Fibroblast of lung (primary cell): Measurements from ENCODE around the gene IL17C. TPM values are rescaled to one million over a fixed set of nuclear protein-coding genes. Genes with fewer than 3 reads are reported as not detected.
A peak's percentile ranks its signal among the peaks of the same experiment; 100 is the strongest.

Experiments
- DNase-seq, 2 donors: peaks; one replicate each; pipeline versions ENCODE4 v3.0.0 to v3.0.0-alpha.2; 2010; ENCODE audit warnings: low read depth in 2 of 2
- H2AFZ ChIP-seq: 2 replicates; pipeline ENCODE4 v1.5.1; 2012; ENCODE audit warnings: low read length, control low read depth, inconsistent platforms
- H3K27ac ChIP-seq: 2 replicates; pipeline ENCODE4 v1.5.1; 2011; ENCODE audit warnings: low read length, control low read depth; ENCODE audit not compliant: insufficient read depth
- H3K27me3 ChIP-seq: 2 replicates; pipeline ENCODE4 v1.5.1; 2011; ENCODE audit warnings: mild to moderate bottlenecking, low read length; ENCODE audit not compliant: control insufficient read depth, insufficient read depth
- H3K36me3 ChIP-seq: 2 replicates; pipeline ENCODE4 v1.5.1; 2011; ENCODE audit warnings: low read length; ENCODE audit not compliant: control insufficient read depth, insufficient read depth
- H3K4me1 ChIP-seq: 2 replicates; pipeline ENCODE4 v1.5.1; 2011; ENCODE audit warnings: low read length; ENCODE audit not compliant: control insufficient read depth, insufficient read depth; ENCODE audit errors: extremely low read depth
- H3K4me2 ChIP-seq: 2 replicates; pipeline ENCODE4 v1.5.1; 2011; ENCODE audit warnings: low read length, control low read depth; ENCODE audit not compliant: insufficient read depth; ENCODE audit errors: extremely low read depth
- H3K4me3 ChIP-seq, 4 experiments: fragments of 200-600 bp in 1 of 4; sonication (generic) in 1 of 4; replicated peaks in 1 of 4; 2 replicates each; pipeline ENCODE4 v1.5.1; 2011 to 2016; ENCODE audit warnings: low read length in 4 of 4, low read depth in 3 of 4, mild to moderate bottlenecking in 3 of 4, control low read depth in 2 of 4, inconsistent platforms in 1 of 4, mixed read lengths in 1 of 4; ENCODE audit not compliant: insufficient read depth in 1 of 4; ENCODE audit errors: control extremely low read depth in 1 of 4
- H3K79me2 ChIP-seq: 2 replicates; pipeline ENCODE4 v1.5.1; 2012; ENCODE audit warnings: mild to moderate bottlenecking, low read length, inconsistent platforms; ENCODE audit not compliant: control insufficient read depth, insufficient read depth
- H3K9ac ChIP-seq: 2 replicates; pipeline ENCODE4 v1.5.1; 2011; ENCODE audit warnings: mild to moderate bottlenecking, low read length, control low read depth; ENCODE audit not compliant: insufficient read depth
- H3K9me3 ChIP-seq: 2 replicates; pipeline ENCODE4 v1.5.1; 2012; ENCODE audit warnings: low read depth, low read length; ENCODE audit not compliant: control insufficient read depth, insufficient read depth
- H4K20me1 ChIP-seq: 2 replicates; pipeline ENCODE4 v1.5.1; 2011; ENCODE audit warnings: low read length; ENCODE audit not compliant: control insufficient read depth, insufficient read depth; ENCODE audit errors: extremely low read depth
- EZH2 ChIP-seq: IDR thresholded peaks from 2 replicates; pipeline ENCODE4 v1.5.1; 2012; ENCODE audit warnings: low read length, control low read depth, mild to moderate bottlenecking; ENCODE audit errors: missing control alignments
- polyA plus RNA-seq, 2 donors: library from polyadenylated mRNA; depleted of rRNA in 1 of 2; stranded (reverse) in 1 of 2; unstranded in 1 of 2; fragments of >200 nt; gene quantifications; 2 replicates each; pipeline ENCODE4 v1.2.1, GENCODE V29; 2011 to 2012; ENCODE audit warnings: missing spikeins in 1 of 2
- total RNA-seq: library from RNA; depleted of rRNA; stranded (reverse); fragments of >200 nt; gene quantifications from 2 replicates; pipeline ENCODE4 v1.2.1, GENCODE V29; 2014
- TF ChIP-seq, protein P1 (sequence below), 2 donors: IDR thresholded peaks in 1 of 2; conservative IDR thresholded peaks in 1 of 2; 1 replicate in 1 of 2; 2 replicates in 1 of 2; pipeline ENCODE4 v1.5.1; 2011 to 2012; ENCODE audit warnings: low read length in 2 of 2, control low read depth in 1 of 2, inconsistent platforms in 1 of 2, low read depth in 1 of 2, mild to moderate bottlenecking in 1 of 2

The IL17C gene
- total and polyA plus RNA-seq, 2 donors (not counting 1 experiment from before 2014, with no cell fraction given), result not detected

DNA sequence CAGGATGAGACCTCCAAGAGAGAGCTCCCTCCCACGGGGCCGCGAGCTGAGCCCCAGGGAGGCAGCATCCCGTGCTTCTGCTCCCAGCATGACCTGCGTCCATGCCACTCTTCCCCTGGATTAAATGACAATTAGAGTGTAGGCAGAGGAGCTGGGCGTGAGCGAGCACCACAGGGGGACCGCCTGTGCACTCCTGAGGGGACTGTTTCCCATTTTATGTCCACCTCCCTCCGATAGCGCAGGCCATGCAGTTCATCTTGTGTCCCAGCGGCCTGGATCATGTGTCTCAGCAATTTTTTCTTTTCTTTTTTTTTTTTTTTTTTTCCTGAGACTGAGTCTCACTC is 5.8 kb upstream of the IL17C start:
- no peak for DNase-seq
- H3K27me3 ChIP-seq, result no peaks in the 10 kb centered on the region
- no peak overlapping the region for H3K4me2 ChIP-seq
- no peak overlapping the region for H3K4me3 ChIP-seq
- peaks cover 2% of the 10 kb centered on the region for H3K4me1 ChIP-seq
- no peak overlapping the region for H3K9ac ChIP-seq
- no peak overlapping the region for H2AFZ ChIP-seq
- H3K9me3 ChIP-seq, result no peaks in the 10 kb centered on the region
- H3K27ac ChIP-seq, result no peak overlapping the region
- TF ChIP-seq, protein P1, sequence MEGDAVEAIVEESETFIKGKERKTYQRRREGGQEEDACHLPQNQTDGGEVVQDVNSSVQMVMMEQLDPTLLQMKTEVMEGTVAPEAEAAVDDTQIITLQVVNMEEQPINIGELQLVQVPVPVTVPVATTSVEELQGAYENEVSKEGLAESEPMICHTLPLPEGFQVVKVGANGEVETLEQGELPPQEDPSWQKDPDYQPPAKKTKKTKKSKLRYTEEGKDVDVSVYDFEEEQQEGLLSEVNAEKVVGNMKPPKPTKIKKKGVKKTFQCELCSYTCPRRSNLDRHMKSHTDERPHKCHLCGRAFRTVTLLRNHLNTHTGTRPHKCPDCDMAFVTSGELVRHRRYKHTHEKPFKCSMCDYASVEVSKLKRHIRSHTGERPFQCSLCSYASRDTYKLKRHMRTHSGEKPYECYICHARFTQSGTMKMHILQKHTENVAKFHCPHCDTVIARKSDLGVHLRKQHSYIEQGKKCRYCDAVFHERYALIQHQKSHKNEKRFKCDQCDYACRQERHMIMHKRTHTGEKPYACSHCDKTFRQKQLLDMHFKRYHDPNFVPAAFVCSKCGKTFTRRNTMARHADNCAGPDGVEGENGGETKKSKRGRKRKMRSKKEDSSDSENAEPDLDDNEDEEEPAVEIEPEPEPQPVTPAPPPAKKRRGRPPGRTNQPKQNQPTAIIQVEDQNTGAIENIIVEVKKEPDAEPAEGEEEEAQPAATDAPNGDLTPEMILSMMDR (conservative IDR thresholded peaks at IDR 0.05 in 1 of 2, IDR thresholded peaks at IDR 0.05 in 1 of 2; ENCODE audit: low read depth in 1 of 2, low read length in 2 of 2), result no peak
- TF ChIP-seq EZH2, result no peak
- H3K79me2 ChIP-seq, result no peaks in the 10 kb centered on the region
- H4K20me1 ChIP-seq, result no peaks in the 10 kb centered on the region
- peaks cover 15% of the 10 kb centered on the region for H3K36me3 ChIP-seq

DNA sequence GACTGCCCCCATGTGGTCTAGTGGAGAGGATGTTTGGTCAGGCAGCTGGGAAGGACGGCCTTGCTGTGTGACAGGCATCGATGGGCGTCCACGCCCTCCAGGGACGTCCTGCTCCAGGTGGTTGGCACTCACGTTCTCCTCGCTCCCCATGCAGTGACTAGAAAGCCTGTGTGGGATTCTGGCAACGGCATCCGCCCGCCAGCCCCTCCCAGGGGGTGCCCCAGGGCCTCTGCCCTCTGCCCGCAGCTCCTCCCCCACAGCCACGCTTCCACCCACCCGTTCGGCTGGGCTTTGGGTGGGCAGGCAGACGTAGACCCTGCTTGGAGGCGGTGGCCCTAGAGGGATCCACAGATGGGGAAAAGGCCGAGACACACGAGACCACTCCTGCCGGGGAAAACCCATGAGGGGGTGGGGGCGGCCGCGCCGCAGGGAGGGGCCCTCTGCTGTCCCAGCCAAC is 4.7 kb upstream of the IL17C start:
- Histone ChIP-seq H3K9me3 (no peaks in the 10 kb centered on the region), H2AFZ (no peak overlapping the region), H3K79me2 (no peaks in the 10 kb centered on the region), H3K4me2 (no peak overlapping the region), H3K27me3 (peaks cover 5% of the 10 kb centered on the region), H3K4me1 (peaks cover 2% of the 10 kb centered on the region), H3K4me3 (no peak overlapping the region), H4K20me1 (no peaks in the 10 kb centered on the region), H3K36me3 (peaks cover 13% of the 10 kb centered on the region), H3K27ac (no peak overlapping the region), H3K9ac (no peak overlapping the region)
- TF ChIP-seq EZH2, result no peak
- TF ChIP-seq, protein P1 (conservative IDR thresholded peaks at IDR 0.05 in 1 of 2, IDR thresholded peaks at IDR 0.05 in 1 of 2; ENCODE audit: low read depth in 1 of 2, low read length in 2 of 2), result peak in 1 of 2 donors; percentile 23
- DNase-seq, result no peak

DNA sequence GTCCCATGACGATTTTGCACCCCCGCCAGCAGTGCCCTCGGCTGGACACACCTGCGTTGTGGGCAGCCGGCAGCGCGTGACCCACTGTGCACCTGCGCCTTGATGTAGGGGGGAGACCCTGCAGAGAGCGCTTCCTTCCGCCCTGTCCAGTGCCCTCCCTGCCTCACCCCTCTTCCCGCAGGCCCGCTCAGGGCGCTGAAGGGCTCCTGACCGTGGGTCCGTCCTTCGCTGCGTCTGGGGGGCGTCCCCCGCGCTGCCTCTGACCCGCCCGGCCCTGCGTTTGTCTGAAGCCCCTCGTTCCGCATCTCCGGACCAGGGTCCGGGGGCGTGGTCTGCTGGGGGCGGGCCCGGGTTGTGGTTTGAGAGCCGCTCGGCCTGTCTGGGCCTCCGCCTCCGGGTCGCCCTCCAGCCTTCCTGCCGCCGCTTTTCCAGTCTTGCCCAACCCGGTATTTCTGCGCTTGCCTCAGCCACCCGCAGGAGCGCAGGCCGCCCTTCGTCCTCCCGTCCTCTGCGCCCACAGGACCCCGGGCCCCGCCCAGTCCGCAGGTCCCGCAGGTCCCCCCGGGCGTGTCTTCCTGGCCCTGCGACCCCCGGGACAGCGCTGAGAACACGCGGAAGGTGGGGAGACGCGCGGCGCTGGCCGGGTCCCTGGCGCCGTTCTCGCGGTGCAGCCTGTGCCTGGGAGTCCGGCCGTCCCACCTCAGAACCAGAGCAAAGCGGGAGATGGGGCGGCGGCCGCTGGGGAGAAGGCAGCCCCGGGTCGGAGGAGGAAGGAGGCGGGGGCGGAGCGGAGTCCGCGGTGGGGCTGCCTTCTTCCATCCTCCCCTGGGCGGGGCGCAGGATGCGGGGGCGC is 4.0 kb upstream of the IL17C start:
- no peaks in the 10 kb centered on the region for H3K79me2 ChIP-seq
- H3K9ac ChIP-seq, result peak overlapping the region; percentile 42
- peak; percentile 18 to 50 for DNase-seq
- no peaks in the 10 kb centered on the region for H4K20me1 ChIP-seq
- TF ChIP-seq, protein P1 (conservative IDR thresholded peaks at IDR 0.05 in 1 of 2, IDR thresholded peaks at IDR 0.05 in 1 of 2; ENCODE audit: low read depth in 1 of 2, low read length in 2 of 2), result no peak
- no peak for TF ChIP-seq EZH2
- H3K27ac ChIP-seq, result no peak overlapping the region
- peaks cover 12% of the 10 kb centered on the region for H3K27me3 ChIP-seq
- H3K9me3 ChIP-seq, result no peaks in the 10 kb centered on the region
- H2AFZ ChIP-seq, result no peak overlapping the region
- peak overlapping the region; percentile 71 for H3K4me2 ChIP-seq
- peaks cover 13% of the 10 kb centered on the region for H3K36me3 ChIP-seq
- peaks cover 2% of the 10 kb centered on the region for H3K4me1 ChIP-seq
- peak overlapping the region; percentile 23 to 47 (median 34) for H3K4me3 ChIP-seq
